Astrocyte (in vitro differentiated cells and primary cell): Measurements from ENCODE around the gene SUPT3H. TPM values are rescaled to one million over a fixed set of nuclear protein-coding genes. Genes with fewer than 3 reads are reported as not detected.
"Not testable (repeated sequence)": the region's sequence is repeated elsewhere in the genome, so short reads cannot be mapped to it uniquely, and the experiment has no call there.

ENCODE experiments used
- DNase-seq: peaks from one replicate; pipeline ENCODE4 v3.0.0-alpha.2; 2010; ENCODE audit warnings: low read depth
- FAIRE-seq: peaks from 2 replicates; lab custom pipeline; 2011; peaks lifted over from hg19 to GRCh38; lab: Jason Lieb, UNC
- H2AFZ ChIP-seq: 2 replicates; pipeline ENCODE4 v1.6.0; 2012; ENCODE audit warnings: low read depth, low read length, inconsistent platforms
- H3K27ac ChIP-seq: 2 replicates; pipeline ENCODE4 v1.5.1; 2011; ENCODE audit warnings: low read depth, low read length, inconsistent platforms
- H3K27me3 ChIP-seq: 2 replicates; pipeline ENCODE4 v1.6.0; 2011; ENCODE audit warnings: low read length, inconsistent platforms; ENCODE audit not compliant: insufficient read depth
- H3K36me3 ChIP-seq: 2 replicates; pipeline ENCODE4 v1.5.1; 2011; ENCODE audit warnings: low read length, inconsistent platforms; ENCODE audit not compliant: insufficient read depth
- H3K4me1 ChIP-seq: 2 replicates; pipeline ENCODE4 v1.5.1; 2011; ENCODE audit warnings: low read length, inconsistent platforms; ENCODE audit not compliant: insufficient read depth
- H3K4me2 ChIP-seq: 2 replicates; pipeline ENCODE4 v1.6.0; 2012; ENCODE audit warnings: low read length, inconsistent platforms
- H3K4me3 ChIP-seq: 2 replicates; pipeline ENCODE4 v1.5.1; 2011; ENCODE audit warnings: low read depth, mild to moderate bottlenecking, low read length, inconsistent platforms; ENCODE audit not compliant: insufficient read depth
- H3K79me2 ChIP-seq: 2 replicates; pipeline ENCODE4 v1.6.0; 2012; ENCODE audit warnings: mild to moderate bottlenecking, low read length, inconsistent platforms; ENCODE audit not compliant: insufficient read depth
- H3K9ac ChIP-seq: 2 replicates; pipeline ENCODE4 v1.6.0; 2012; ENCODE audit warnings: mild to moderate bottlenecking, low read length, inconsistent platforms
- H3K9me3 ChIP-seq: 2 replicates; pipeline ENCODE4 v1.5.1; 2012; ENCODE audit warnings: low read depth, mild to moderate bottlenecking, low read length, inconsistent platforms; ENCODE audit not compliant: insufficient read depth
- H4K20me1 ChIP-seq: 2 replicates; pipeline ENCODE4 v1.6.0; 2012; ENCODE audit warnings: low read length, inconsistent platforms; ENCODE audit not compliant: insufficient read depth
- H3K27ac Mint-ChIP-seq: one replicate; pipeline ENCODE4 v1.8.0; 2021; ENCODE audit warnings: mild to moderate bottlenecking, mixed read lengths; ENCODE audit not compliant: unreplicated experiment
- H3K27me3 Mint-ChIP-seq: one replicate; pipeline ENCODE4 v1.8.0; 2021; ENCODE audit warnings: low read depth, mixed read lengths; ENCODE audit not compliant: unreplicated experiment
- H3K36me3 Mint-ChIP-seq: one replicate; pipeline ENCODE4 v1.8.0; 2021; ENCODE audit warnings: low read depth, mixed read lengths; ENCODE audit not compliant: unreplicated experiment
- H3K4me1 Mint-ChIP-seq: one replicate; pipeline ENCODE4 v1.8.0; 2021; ENCODE audit warnings: low read depth, mixed read lengths; ENCODE audit not compliant: unreplicated experiment
- H3K4me3 Mint-ChIP-seq: one replicate; pipeline ENCODE4 v1.8.0; 2021; ENCODE audit warnings: mild to moderate bottlenecking, moderate library complexity, mixed read lengths; ENCODE audit not compliant: unreplicated experiment
- H3K9me3 Mint-ChIP-seq: one replicate; pipeline ENCODE4 v1.8.0; 2021; ENCODE audit warnings: mild to moderate bottlenecking, mixed read lengths; ENCODE audit not compliant: unreplicated experiment
- EZH2 ChIP-seq: IDR thresholded peaks from 2 replicates; pipeline ENCODE4 v1.6.1; 2012; ENCODE audit warnings: mild to moderate bottlenecking, low read length, inconsistent platforms; ENCODE audit not compliant: insufficient read depth
- total RNA-seq: library from RNA; stranded (reverse); gene quantifications from 2 replicates; pipeline ENCODE4 v1.2.1, GENCODE V29; 2021
- TF ChIP-seq, protein P1 (sequence below): IDR thresholded peaks from 2 replicates; pipeline ENCODE4 v1.5.1; 2011; ENCODE audit warnings: low read depth, mild to moderate bottlenecking, inconsistent platforms, low read length, moderate library complexity; ENCODE audit not compliant: insufficient read depth

Gene SUPT3H
- total RNA-seq, 1 donor from 2014 or later: 12.4 TPM

DNA sequence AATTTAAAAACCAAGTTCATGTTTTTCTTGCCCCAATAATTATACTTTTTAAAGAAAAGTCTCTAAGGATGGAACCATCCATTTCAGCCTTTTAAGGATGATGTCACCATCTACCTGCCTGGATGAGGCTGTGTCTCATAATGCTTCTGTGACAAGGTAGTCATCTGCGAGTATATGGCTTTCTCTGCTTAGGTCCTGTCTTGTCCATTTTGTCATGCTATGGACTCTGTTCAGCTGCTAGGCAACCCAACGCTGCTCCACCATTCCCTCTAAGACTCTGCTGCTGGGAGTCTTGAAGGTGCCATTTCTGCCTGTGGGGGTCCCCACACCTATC lies 509.4 kb downstream of the SUPT3H start:
- Mint-ChIP-seq H3K36me3 (peaks cover 8% of the 10 kb centered on the region), H3K27ac (no peak overlapping the region), H3K27me3 (no peaks in the 10 kb centered on the region), H3K4me1 (peaks cover 5% of the 10 kb centered on the region), H3K9me3 (peaks cover 16% of the 10 kb centered on the region), H3K4me3 (no peak overlapping the region)
- Histone ChIP-seq H3K9me3 (no peaks in the 10 kb centered on the region), H3K4me2 (no peak overlapping the region), H4K20me1 (no peaks in the 10 kb centered on the region), H3K4me3 (no peak overlapping the region), H3K9ac (no peak overlapping the region), H3K27ac (no peak overlapping the region), H3K79me2 (no peaks in the 10 kb centered on the region), H3K36me3 (no peaks in the 10 kb centered on the region), H3K4me1 (no peaks in the 10 kb centered on the region), H2AFZ (no peak overlapping the region), H3K27me3 (no peaks in the 10 kb centered on the region)
- DNase-seq: no peak
- no peak for FAIRE-seq
- TF ChIP-seq, protein P1, sequence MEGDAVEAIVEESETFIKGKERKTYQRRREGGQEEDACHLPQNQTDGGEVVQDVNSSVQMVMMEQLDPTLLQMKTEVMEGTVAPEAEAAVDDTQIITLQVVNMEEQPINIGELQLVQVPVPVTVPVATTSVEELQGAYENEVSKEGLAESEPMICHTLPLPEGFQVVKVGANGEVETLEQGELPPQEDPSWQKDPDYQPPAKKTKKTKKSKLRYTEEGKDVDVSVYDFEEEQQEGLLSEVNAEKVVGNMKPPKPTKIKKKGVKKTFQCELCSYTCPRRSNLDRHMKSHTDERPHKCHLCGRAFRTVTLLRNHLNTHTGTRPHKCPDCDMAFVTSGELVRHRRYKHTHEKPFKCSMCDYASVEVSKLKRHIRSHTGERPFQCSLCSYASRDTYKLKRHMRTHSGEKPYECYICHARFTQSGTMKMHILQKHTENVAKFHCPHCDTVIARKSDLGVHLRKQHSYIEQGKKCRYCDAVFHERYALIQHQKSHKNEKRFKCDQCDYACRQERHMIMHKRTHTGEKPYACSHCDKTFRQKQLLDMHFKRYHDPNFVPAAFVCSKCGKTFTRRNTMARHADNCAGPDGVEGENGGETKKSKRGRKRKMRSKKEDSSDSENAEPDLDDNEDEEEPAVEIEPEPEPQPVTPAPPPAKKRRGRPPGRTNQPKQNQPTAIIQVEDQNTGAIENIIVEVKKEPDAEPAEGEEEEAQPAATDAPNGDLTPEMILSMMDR: no peak
- TF ChIP-seq EZH2: no peak

DNA sequence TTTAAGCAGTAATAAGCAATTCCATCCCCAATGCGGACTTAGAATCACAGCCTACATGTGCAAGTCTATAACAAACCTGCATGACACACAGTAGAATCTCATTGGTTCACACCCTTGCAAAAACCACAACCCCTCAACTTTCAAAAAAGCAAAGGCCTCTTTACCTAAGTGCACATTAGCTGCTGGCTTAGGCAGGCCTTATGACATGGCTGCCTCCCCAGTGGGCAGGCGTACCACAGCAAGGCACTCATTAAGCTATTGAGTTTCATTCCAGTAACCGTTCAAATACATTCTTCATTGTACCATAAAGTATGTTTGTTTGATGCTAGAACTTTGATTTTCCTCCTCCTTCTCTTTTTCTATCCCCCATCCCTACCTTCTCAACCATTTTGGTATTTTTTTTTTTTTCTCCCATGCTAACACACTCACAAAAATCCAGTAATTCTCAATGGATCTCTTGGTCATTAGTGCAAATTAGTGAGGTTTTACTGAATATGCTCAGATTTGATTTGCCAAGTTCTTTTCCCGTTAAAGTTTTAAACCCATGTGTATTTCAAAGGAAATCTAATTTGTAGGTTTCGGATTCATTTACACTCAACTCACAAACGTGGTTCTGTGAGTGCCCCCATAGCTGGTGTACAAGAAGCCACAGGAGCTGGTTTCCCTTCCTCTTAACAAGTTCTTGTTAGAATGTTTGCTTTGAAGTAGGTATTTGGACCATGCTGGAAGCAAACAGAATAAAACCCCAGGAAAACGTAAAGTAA lies 510.0 kb downstream of the SUPT3H start:
- Histone ChIP-seq H3K79me2 (no peaks in the 10 kb centered on the region), H3K4me1 (no peaks in the 10 kb centered on the region), H3K36me3 (no peaks in the 10 kb centered on the region), H3K27ac (no peak overlapping the region), H3K9ac (no peak overlapping the region), H3K9me3 (no peaks in the 10 kb centered on the region), H3K4me3 (no peak overlapping the region), H2AFZ (no peak overlapping the region), H4K20me1 (no peaks in the 10 kb centered on the region), H3K4me2 (no peak overlapping the region), H3K27me3 (no peaks in the 10 kb centered on the region)
- no peak for TF ChIP-seq EZH2
- TF ChIP-seq, protein P1: no peak
- no peak for FAIRE-seq
- Mint-ChIP-seq H3K9me3 (peaks cover 16% of the 10 kb centered on the region), H3K4me1 (peaks cover 5% of the 10 kb centered on the region), H3K27me3 (no peaks in the 10 kb centered on the region), H3K36me3 (peaks cover 8% of the 10 kb centered on the region), H3K27ac (no peak overlapping the region), H3K4me3 (no peak overlapping the region)
- no peak for DNase-seq

DNA sequence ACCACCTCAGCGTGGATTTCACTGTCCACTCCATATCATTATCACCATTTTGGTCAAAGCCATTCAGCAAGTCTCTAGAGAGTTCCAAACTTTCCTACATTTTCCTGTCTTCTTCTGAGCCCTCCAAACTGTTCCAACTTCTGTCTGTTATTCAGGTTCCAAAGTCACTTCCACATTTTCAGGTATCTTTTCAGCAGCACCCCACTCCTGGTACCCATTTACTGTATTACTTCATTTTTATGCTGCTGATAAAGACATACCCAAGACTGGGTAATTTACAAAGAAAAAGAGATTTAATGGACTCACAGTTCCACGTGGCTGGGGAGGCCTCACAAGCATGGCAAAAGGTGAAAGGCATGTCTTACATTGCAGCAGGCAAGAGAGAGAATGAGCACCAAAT lies 512.5 kb downstream of the SUPT3H start:
- not testable (repeated sequence) for FAIRE-seq

More for the DNA sequence above, 512.5 kb downstream of the SUPT3H start:
- not testable (repeated sequence) for H3K9ac ChIP-seq, H3K36me3 ChIP-seq, H2AFZ ChIP-seq, H3K4me1 ChIP-seq, H4K20me1 ChIP-seq, H3K9me3 ChIP-seq, H3K27ac ChIP-seq, H3K4me3 ChIP-seq, H3K4me1 Mint-ChIP-seq, DNase-seq, H3K36me3 Mint-ChIP-seq, H3K79me2 ChIP-seq, H3K4me3 Mint-ChIP-seq, H3K27me3 ChIP-seq, H3K27ac Mint-ChIP-seq, H3K4me2 ChIP-seq, H3K27me3 Mint-ChIP-seq
- H3K9me3 Mint-ChIP-seq: peaks cover 16% of the 10 kb centered on the region
